HG02970 (cell line): ENCODE results near the gene FN3K.
"Not testable (repeated sequence)": the region's sequence is repeated elsewhere in the genome, so short reads cannot be mapped to it uniquely, and the experiment has no call there.

Source experiments
- ATAC-seq: cut with Tn5 transposase; IDR thresholded peaks from one replicate; pipeline ENCODE4 v1.9.1; 2021; ENCODE audit warnings: mild to moderate bottlenecking, moderate library complexity, moderate number of reproducible peaks; ENCODE audit not compliant: unreplicated experiment, low FRiP score

The FN3K gene

GRCh38 chr17:82732118-82732743 is 3.2 kb upstream of the FN3K start:
- no peak for ATAC-seq

DNA sequence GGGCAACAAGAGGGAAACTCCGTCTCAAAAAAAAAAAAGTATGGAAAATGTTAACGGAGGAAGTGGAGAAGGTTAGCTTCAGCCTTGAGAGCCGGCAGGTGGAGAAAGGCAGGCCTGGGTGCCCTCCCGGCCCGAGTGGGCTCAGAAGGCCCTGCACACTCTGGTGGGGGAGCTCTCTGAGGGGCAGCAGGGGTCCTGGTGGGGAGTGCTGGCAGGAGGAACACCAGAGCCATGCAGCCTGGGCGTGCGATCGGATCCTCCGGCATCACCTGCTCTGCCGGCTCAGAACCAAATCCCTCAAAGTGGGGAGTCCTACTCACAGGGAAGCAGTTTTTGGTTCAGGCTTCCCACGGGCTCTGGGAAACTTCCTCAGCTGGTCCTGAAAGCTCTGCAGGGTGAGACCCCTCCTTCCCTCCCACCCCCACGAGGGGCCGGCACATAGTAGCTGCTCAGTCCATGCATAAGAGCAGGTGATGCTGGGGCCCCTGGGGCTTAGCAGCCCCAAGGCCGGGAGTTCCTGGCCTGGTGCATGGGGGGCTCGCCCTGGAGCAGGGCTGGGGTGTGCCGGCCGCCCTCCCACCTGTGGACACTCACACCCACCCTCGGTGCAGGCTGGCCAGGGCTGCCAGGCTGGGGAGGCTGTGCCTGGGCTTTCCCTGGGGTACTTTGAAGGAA is 1.2 kb downstream of the FN3K start:
- ATAC-seq = no peak

GRCh38 chr17:82737967-82738877 is 2.8 kb downstream of the FN3K start:
- no peak for ATAC-seq

DNA sequence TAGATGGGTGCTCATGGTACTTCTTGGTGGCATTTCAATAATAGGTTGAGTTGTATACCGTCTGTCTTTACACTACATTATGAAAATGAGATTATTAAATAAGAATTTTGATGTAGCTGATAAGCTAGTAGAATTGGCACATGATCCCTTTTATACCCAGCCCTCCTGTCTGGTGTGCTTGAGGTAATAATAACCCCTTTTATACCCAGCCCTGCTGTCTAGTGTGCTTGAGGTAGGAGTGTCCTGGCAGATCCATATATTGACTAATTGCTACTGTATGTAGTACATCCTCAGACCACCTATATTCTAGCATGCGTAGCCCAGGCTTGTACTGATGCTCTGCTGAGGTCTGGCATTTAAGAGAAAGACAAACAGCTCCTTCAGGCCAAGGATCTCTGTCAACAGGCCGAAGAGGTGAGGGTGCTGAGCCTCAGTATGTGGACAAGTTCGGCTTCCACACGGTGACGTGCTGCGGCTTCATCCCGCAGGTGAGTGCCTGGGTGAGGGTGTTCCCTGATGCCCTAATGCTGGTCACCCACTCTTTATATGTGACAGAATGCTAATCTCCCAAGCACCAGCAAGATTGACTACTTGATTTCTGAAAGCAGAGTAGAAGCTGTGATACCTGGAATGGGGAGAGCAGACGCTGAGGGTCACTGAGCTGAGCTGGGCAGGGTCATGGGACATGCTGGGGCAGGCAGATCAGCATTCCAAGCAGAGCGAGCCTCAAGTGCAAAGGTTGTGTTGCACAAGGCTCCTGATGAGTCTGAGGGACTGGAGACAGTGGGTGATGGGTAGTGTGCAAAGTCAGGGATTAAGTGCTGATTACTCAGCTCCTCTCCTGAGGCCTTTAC is 5.7 kb downstream of the FN3K start:
- no peak for ATAC-seq

DNA sequence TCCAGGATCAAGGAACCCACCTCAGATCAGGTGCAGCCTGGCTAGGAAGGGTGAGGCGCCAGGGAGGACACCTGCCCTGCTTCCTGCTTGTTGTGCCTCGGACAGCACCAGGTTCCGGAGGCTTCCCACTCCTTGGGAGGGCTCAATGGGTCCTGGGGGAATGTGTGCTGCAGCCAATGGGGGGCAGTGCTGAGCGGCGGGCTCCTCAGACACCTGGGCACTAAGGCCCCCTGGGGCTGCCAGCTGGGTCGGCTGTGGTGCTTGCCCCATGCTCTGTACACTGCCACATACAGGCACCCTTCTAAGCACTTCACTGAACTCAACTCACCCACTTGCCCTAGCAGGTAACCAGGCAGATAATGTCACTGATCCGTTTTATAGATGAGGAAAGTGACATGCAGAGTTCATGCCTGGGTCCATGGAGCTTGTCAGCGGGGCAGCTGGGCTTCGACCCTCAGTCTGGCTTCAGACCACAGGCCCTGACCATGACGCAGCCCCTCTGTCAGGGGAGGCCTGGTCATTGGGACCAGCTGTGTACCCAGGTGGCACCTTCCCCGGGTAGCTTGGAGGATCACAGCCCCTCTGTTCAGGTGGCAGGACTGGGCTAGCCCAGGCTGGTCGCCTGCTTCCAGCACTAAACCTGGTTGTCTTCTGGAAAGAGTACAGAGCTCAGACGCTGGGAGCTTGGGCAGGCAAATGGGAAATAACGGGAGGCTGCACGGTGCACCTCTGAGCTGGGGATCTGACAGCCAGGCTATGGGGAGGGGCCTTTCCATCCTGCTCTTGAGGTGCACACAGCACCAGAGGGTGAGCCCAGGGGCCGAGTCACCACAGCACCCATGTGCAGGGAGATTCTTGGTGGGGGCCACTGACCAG is 8.2 kb downstream of the FN3K start:
- no peak for ATAC-seq

GRCh38 chr17:82744736-82745135 is 9.3 kb downstream of the FN3K start:
- ATAC-seq = not testable (repeated sequence)

GRCh38 chr17:82745524-82745923 is 10.1 kb downstream of the FN3K start:
- no peak for ATAC-seq

GRCh38 chr17:82748756-82749155 is 13.3 kb downstream of the FN3K start:
- no peak for ATAC-seq

- no peak for ATAC-seq
These were observed 15.0 kb downstream of the FN3K start for GRCh38 chr17:82750241-82750908.

GRCh38 chr17:82751171-82751570 is 15.8 kb downstream of the FN3K start:
- peak; percentile 25 for ATAC-seq

- peak; percentile 68 for ATAC-seq
These were observed 16.4 kb downstream of the FN3K start, which contains the start of gene TBCD for GRCh38 chr17:82751571-82752370. TBCD (plus strand) TSS chr17:82752065; CDS start chr17:82752194, 129 bp downstream.

DNA sequence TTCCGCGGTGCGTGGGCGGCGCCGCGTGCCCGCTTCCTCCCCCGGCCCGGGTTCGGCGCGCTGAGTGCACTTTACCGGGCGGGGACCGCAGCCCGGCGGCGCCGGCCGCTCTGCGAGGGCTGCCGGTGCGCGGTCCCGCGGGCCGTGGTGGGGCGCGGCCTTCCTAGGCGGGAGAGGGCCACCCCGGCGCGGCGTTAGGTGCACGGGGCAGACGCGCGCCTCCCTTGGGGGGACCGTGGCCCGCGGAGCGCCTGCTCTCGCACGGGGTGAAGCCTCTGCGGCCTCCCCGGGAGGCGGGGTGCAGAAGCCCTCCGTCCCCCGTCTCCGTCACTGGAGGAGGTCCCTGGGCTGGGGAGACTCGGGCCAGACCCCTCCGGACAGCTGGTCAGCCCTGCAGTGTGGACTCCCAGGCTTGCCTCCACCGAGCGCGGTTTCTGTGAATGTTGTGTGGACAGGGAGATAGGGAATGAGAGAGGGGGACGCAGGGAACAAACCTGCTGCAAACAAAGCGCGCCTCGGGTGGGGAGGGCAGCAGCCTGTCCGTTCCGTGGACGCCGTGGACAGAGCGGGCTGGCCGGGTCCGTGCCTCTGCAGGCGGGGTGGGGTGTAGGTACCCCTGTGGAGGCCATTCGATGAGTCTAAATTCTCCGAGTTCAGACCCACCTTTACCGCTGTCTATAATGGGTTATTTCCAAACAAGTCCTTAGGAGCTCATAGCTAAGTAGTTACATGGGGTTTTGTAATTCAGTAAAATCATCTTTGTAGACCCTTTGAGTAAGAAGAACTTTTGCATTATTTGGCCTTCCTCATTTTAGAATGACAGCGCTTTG is 17.2 kb downstream of the FN3K start:
- ATAC-seq = peak; percentile 30

DNA sequence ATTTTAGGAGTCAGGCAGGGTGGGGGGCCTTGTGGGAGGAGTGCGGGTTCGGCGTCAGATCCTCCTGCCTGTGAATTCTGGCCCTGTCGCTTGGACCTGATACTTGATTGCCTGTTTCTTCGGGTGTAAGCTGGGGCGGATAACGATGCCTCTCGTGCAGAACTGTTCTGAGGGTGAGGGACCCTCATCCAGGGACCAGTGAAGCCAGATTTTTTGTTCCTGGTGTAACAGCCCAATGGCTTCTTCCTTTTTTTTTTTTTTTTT is 17.7 kb downstream of the FN3K start:
- no peak for ATAC-seq

GRCh38 chr17:82754297-82755208 is 19.1 kb downstream of the FN3K start:
- no peak for ATAC-seq

DNA sequence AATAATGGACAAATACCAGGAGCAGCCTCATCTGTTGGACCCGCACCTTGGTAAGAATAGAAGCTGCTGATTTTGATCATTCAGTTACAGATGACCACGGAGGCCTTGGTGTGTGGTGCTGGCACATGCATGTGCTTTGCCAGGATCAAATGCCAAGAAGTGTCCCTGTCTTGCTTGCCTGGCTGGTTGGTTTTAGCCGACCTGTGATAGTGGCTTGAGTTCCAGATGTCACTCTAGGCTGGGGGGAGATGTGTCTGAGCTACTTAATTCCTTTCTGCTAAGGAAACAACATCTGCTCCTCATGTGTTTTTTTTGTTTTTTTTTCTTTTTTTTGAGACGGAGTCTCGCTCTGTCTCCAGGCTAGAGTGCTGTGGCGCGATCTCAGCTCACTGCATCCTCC is 20.8 kb downstream of the FN3K start:
- no peak for ATAC-seq

DNA sequence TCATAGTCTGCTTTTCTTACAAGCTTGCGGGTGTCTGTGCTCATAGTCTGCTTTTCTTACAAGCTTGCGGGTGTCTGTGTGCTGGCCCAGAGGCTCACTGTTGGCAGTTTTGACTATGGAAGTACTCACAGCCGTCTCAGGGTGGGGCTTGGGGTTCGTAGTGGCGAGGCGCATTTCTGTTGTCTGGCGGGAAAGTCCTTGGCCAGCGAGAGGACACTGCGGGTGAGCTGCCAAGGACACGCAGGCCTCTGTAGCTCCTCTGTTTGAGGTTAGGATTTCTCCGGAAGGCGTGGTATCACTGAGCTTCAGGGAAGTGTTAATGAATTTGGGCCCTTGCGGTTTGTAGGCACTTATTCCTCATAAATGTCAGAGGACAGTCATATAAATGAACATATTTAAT is 30.0 kb downstream of the FN3K start:
- ATAC-seq = no peak
